IMR-90 (cell line): Measurements from ENCODE around the gene ZCWPW1. TPM values are rescaled to one million over a fixed set of nuclear protein-coding genes. Genes with fewer than 3 reads are reported as not detected.

Experiments
- ATAC-seq: fragments of 200-7000 bp; cut with Tn5 transposase; 2 replicates; pipeline ENCODE4 v1.9.1; 2020; ENCODE audit warnings: low read depth, mild to moderate bottlenecking, moderate library complexity
- BruUV-seq: library from RNA; stranded (reverse); fragments of 400-500 nt; replicated peaks from 2 replicates; lab custom pipeline; 2021; lab: Mats Ljungman, UMichigan
- CTCF ChIA-PET: fragments of 300-600 bp; formaldehyde crosslinking; extraction: SDS; loops from one replicate; lab custom pipeline; 2021; ENCODE audit warnings: antibody characterized with exemption; lab: Yijun Ruan, JAX
- POLR2A ChIA-PET: fragments of 300-600 bp; sonication (Branson Sonifier 250); formaldehyde crosslinking; loops from one replicate; lab custom pipeline; 2022; ENCODE audit warnings: antibody characterized with exemption; ENCODE audit not compliant: unreplicated experiment; lab: Charles Lee
- DNase-seq: peaks from one replicate; pipeline ENCODE4 v3.0.0; 2013
- H2AFZ ChIP-seq: replicated peaks from 2 replicates; pipeline ENCODE3; 2013; ENCODE audit warnings: low read length, mild to moderate bottlenecking; ENCODE audit not compliant: poor library complexity
- H2AK5ac ChIP-seq: 2 replicates; pipeline ENCODE4 v1.6.1; 2013; ENCODE audit warnings: low read depth, low read length, inconsistent platforms
- H2AK9ac ChIP-seq: replicated peaks from 2 replicates; pipeline ENCODE3; 2013; ENCODE audit warnings: mild to moderate bottlenecking, low read depth, low read length, moderate library complexity; ENCODE audit not compliant: poor library complexity
- H2BK120ac ChIP-seq: 2 replicates; pipeline ENCODE4 v1.6.1; 2013; ENCODE audit warnings: low read depth, low read length, inconsistent platforms
- H2BK15ac ChIP-seq: 3 replicates; pipeline ENCODE4 v1.6.1; 2013; ENCODE audit warnings: low read depth, low read length, inconsistent platforms
- H2BK20ac ChIP-seq: 2 replicates; pipeline ENCODE4 v1.6.1; 2013; ENCODE audit warnings: low read depth, mild to moderate bottlenecking, inconsistent platforms, low read length, moderate library complexity
- H2BK5ac ChIP-seq: 2 replicates; pipeline ENCODE4 v1.6.1; 2013; ENCODE audit warnings: mild to moderate bottlenecking, low read depth, low read length, inconsistent platforms; ENCODE audit not compliant: poor library complexity, severe bottlenecking
- H3K14ac ChIP-seq: replicated peaks from 2 replicates; pipeline ENCODE4 v1.6.1; 2013; ENCODE audit warnings: low read depth, low read length, inconsistent platforms
- H3K18ac ChIP-seq: 2 replicates; pipeline ENCODE4 v1.6.1; 2013; ENCODE audit warnings: low read depth, low read length, control low read depth
- H3K23ac ChIP-seq: 2 replicates; pipeline ENCODE4 v1.6.1; 2013; ENCODE audit warnings: low read depth, low read length, inconsistent platforms
- H3K27ac ChIP-seq: 2 replicates; pipeline ENCODE4 v1.5.1; 2013; ENCODE audit warnings: mild to moderate bottlenecking, control low read depth, low read length; ENCODE audit not compliant: insufficient read depth
- H3K27me3 ChIP-seq: 2 replicates; pipeline ENCODE4 v1.6.1; 2013; ENCODE audit warnings: low read length; ENCODE audit not compliant: control insufficient read depth, insufficient read depth
- H3K36me3 ChIP-seq: 2 replicates; pipeline ENCODE4 v1.6.1; 2013; ENCODE audit warnings: low read length, mixed read lengths; ENCODE audit not compliant: control insufficient read depth, insufficient read depth
- H3K4ac ChIP-seq: 2 replicates; pipeline ENCODE4 v1.6.1; 2013; ENCODE audit warnings: low read depth, low read length, inconsistent platforms
- H3K4me1 ChIP-seq: 2 replicates; pipeline ENCODE4 v1.6.1; 2013; ENCODE audit warnings: low read length, mixed read lengths; ENCODE audit not compliant: control insufficient read depth, insufficient read depth
- H3K4me2 ChIP-seq: 2 replicates; pipeline ENCODE4 v1.6.1; 2013; ENCODE audit warnings: low read depth, mild to moderate bottlenecking, control low read depth, low read length, moderate library complexity
- H3K4me3 ChIP-seq: 2 replicates; pipeline ENCODE4 v1.5.1; 2013; ENCODE audit warnings: low read depth, mild to moderate bottlenecking, control low read depth, low read length, moderate library complexity; ENCODE audit not compliant: insufficient read depth
- H3K56ac ChIP-seq: 2 replicates; pipeline ENCODE4 v1.6.1; 2013; ENCODE audit warnings: low read length, inconsistent platforms; ENCODE audit not compliant: insufficient read depth; ENCODE audit errors: extremely low read depth
- H3K79me1 ChIP-seq, 2 experiments: 2 replicates each; pipeline ENCODE4 v1.6.1; 2013; ENCODE audit warnings: low read length in 2 of 2, inconsistent platforms in 1 of 2, low read depth in 1 of 2
- H3K9ac ChIP-seq: 2 replicates; pipeline ENCODE4 v1.6.1; 2013; ENCODE audit warnings: low read depth, low read length, control low read depth
- H3K9me1 ChIP-seq: 2 replicates; pipeline ENCODE4 v1.6.1; 2013; ENCODE audit warnings: low read length, inconsistent platforms; ENCODE audit not compliant: insufficient read depth
- H3K9me3 ChIP-seq: 2 replicates; pipeline ENCODE4 v1.6.1; 2013; ENCODE audit warnings: low read length; ENCODE audit not compliant: control insufficient read depth, insufficient read depth
- H4K20me1 ChIP-seq: 2 replicates; pipeline ENCODE4 v1.6.1; 2013; ENCODE audit warnings: low read length, inconsistent platforms; ENCODE audit not compliant: insufficient read depth
- H4K5ac ChIP-seq: 2 replicates; pipeline ENCODE4 v1.6.1; 2013; ENCODE audit warnings: mild to moderate bottlenecking, low read depth, low read length, control low read depth
- H4K8ac ChIP-seq, 2 experiments: 2 replicates each; pipeline ENCODE4 v1.6.1; 2013; ENCODE audit warnings: low read depth in 2 of 2, low read length in 2 of 2, control low read depth in 1 of 2, inconsistent platforms in 1 of 2
- H4K91ac ChIP-seq: 2 replicates; pipeline ENCODE4 v1.6.1; 2013; ENCODE audit warnings: low read depth, low read length, inconsistent platforms; ENCODE audit not compliant: insufficient read depth
- CEBPB ChIP-seq: IDR thresholded peaks from 2 replicates; pipeline ENCODE4 v1.6.1; 2012; ENCODE audit warnings: low read depth, low read length, improper control_type of control experiment
- CHD1 ChIP-seq: IDR thresholded peaks from 2 replicates; pipeline ENCODE4 v1.6.1; 2012; ENCODE audit warnings: low read depth, low read length, improper control_type of control experiment
- ELK1 ChIP-seq: fragments of 150-350 bp; IDR thresholded peaks from 2 replicates; pipeline ENCODE4 v1.6.1; 2016; ENCODE audit warnings: low read depth, mild to moderate bottlenecking, low read length, moderate library complexity, borderline replicate concordance
- MAFK ChIP-seq: IDR thresholded peaks from 2 replicates; pipeline ENCODE4 v1.6.1; 2012; ENCODE audit warnings: low read depth, low read length, improper control_type of control experiment
- MAZ ChIP-seq: IDR thresholded peaks from 2 replicates; pipeline ENCODE4 v1.6.1; 2012; ENCODE audit warnings: low read depth, mild to moderate bottlenecking, low read length, improper control_type of control experiment, moderate library complexity, borderline replicate concordance
- NFE2L2 ChIP-seq: fragments of 150-350 bp; IDR thresholded peaks from 2 replicates; pipeline ENCODE4 v1.6.1; 2016; ENCODE audit warnings: low read depth, mild to moderate bottlenecking, low read length
- POLR2A ChIP-seq: IDR thresholded peaks from 2 replicates; pipeline ENCODE4 v1.6.1; 2012; ENCODE audit warnings: mild to moderate bottlenecking, low read depth, low read length
- RFX5 ChIP-seq: IDR thresholded peaks from 2 replicates; pipeline ENCODE4 v1.8.0; 2012; ENCODE audit warnings: low read depth, mild to moderate bottlenecking, low read length, moderate library complexity
- SMC3 ChIP-seq: fragments of 150-350 bp; IDR thresholded peaks from 2 replicates; pipeline ENCODE4 v1.6.1; 2016; ENCODE audit warnings: low read depth, mild to moderate bottlenecking, antibody characterized with exemption, low read length, moderate library complexity
- USF2 ChIP-seq: fragments of 150-350 bp; IDR thresholded peaks from 2 replicates; pipeline ENCODE4 v1.6.1; 2017; ENCODE audit warnings: mild to moderate bottlenecking, antibody characterized with exemption, low read length, low read depth
- WGBS, 2 experiments: methylation state at CpG; one replicate each; pipeline versions ENCODE4 v1.1.5 to v1.1.7; 2013; ENCODE audit warnings: missing lambda C conversion rate in 2 of 2; ENCODE audit not compliant: insufficient read length in 1 of 2; ENCODE audit errors: extremely low coverage in 2 of 2; 5-methylcytosine and 5-hydroxymethylcytosine counted together
- dilution Hi-C: fragments of 300-500 bp; cut with HindIII; formaldehyde crosslinking; loops from one replicate; pipeline ENCODE4 v1.14.3; 2018; ENCODE audit warnings: low sequenced_read_pairs; ENCODE audit not compliant: unreplicated experiment
- in situ Hi-C: fragments of 300-500 bp; cut with MboI; formaldehyde crosslinking; loops from 3 replicates; pipeline ENCODE4 v1.14.3; 2019; ENCODE audit warnings: low sequenced_read_pairs, inconsistent platforms, mixed read lengths
- intact Hi-C: fragments of 100-400 bp; cut with micrococcal nuclease; formaldehyde crosslinking; loops from 2 replicates; pipeline ENCODE4 v1.10.0; 2022
- polyA plus RNA-seq, 3 experiments: library from polyadenylated mRNA; depleted of rRNA; stranded (reverse); fragments of >200 nt; gene quantifications; 2 replicates each; pipeline ENCODE4 v1.2.3, GENCODE V29; 2012; ENCODE audit warnings: low replicate concordance in 1 of 3
- total RNA-seq: library from RNA; depleted of rRNA; stranded (reverse); fragments of >200 nt; gene quantifications from 2 replicates; pipeline ENCODE4 v1.2.3, GENCODE V29; 2012

Gene ZCWPW1
- total and polyA plus RNA-seq, 2 of the 4 experiments (the other 2 are of a cell fraction): 0.72 to 1.3 TPM

- Histone ChIP-seq H4K8ac (peak overlapping the region in 1 of 2 experiments; percentile 27; a peak in 1 of 4 replicates), H2AK5ac (peak overlapping the region; percentile 64), H3K23ac (peak overlapping the region; percentile 91; the same call in 1 of the 2 replicates), H3K9me3 (no peaks in the 10 kb centered on the region), H2AK9ac (peak overlapping the region; percentile 99), H3K27me3 (no peaks in the 10 kb centered on the region), H3K9ac (peak overlapping the region; percentile 79), H2BK20ac (no peak overlapping the region), H2BK120ac (no peak overlapping the region), H3K4ac (no peak overlapping the region), H4K20me1 (peaks cover 10% of the 10 kb centered on the region), H2AFZ (no peak overlapping the region), H3K14ac (no peak overlapping the region), H3K27ac (no peak overlapping the region), H2BK15ac (no peak overlapping the region), H4K5ac (no peak overlapping the region), H3K9me1 (peaks cover 13% of the 10 kb centered on the region), H3K4me1 (peaks cover 11% of the 10 kb centered on the region; the same call in 1 of the 2 replicates), H3K79me1 (peaks cover 15 to 56% of the 10 kb centered on the region in 2 experiments), H3K36me3 (peaks cover 28% of the 10 kb centered on the region), H2BK5ac (no peak overlapping the region), H3K4me2 (peak overlapping the region; percentile 95), H3K56ac (no peak overlapping the region), H3K18ac (no peak overlapping the region), H3K4me3 (no peak overlapping the region), H4K91ac (no peak overlapping the region)
- in situ Hi-C loops: loop anchor here (25.0 kb wide), 1 partner anchor 678 kb away; no protein-coding TSS in a partner anchor
- POLR2A ChIA-PET: no interaction called here
- intact Hi-C loops: no loop called here
- BruUV-seq: TSS peak; percentile 57
- TF ChIP-seq RFX5 (no peak), CEBPB (no peak), POLR2A (no peak), ELK1 (no peak), NFE2L2 (no peak), MAFK (no peak), USF2 (no peak), CHD1 (no peak), SMC3 (no peak), MAZ (no peak)
- CTCF ChIA-PET: no interaction called here
- 89% methylated on average over 11 of the region's 22 CpGs; no CpG with 5 or more reads in 1 of the 2 experiments for whole genome bisulfite sequencing, 2 experiments
- DNase-seq: no peak
- ATAC-seq: no peak
- dilution Hi-C loops: no loop called here
These were observed 6.0 kb upstream of the ZCWPW1 start for GRCh38 chr7:100434297-100435144.
